Stimulated activated naive B cell treated with anti-CD40 and anti-IgM and Interleukin-4, amounts not matched to agents 10 μg/mL and 1 μg/mL and 100 μg/mL, for 72 hours (primary cell): Measurements from ENCODE around the gene CTSO.
"Not testable (repeated sequence)": the region's sequence is repeated elsewhere in the genome, so short reads cannot be mapped to it uniquely, and the experiment has no call there.

Experiments
- ATAC-seq, 2 donors: fragments of 150-1000 bp; cut with Tn5 transposase; replicated peaks; 2 replicates each; pipeline ENCODE4 v1.10.0; 2021; ENCODE audit warnings: moderate library complexity in 1 of 2
- DNase-seq: peaks from one replicate; pipeline ENCODE4 v3.0.0; 2021
- H3K27ac Mint-ChIP-seq: one replicate; pipeline ENCODE4 v1.8.0; 2022; ENCODE audit warnings: mild to moderate bottlenecking, mixed read lengths
- H3K27me3 Mint-ChIP-seq, 2 donors: one replicate each; pipeline ENCODE4 v1.8.0; 2022; ENCODE audit warnings: mixed read lengths in 2 of 2
- H3K36me3 Mint-ChIP-seq, 2 donors: one replicate each; pipeline ENCODE4 v1.8.0; 2022; ENCODE audit warnings: mixed read lengths in 2 of 2, mild to moderate bottlenecking in 1 of 2
- H3K4me1 Mint-ChIP-seq, 2 donors: one replicate each; pipeline ENCODE4 v1.8.0; 2022; ENCODE audit warnings: mixed read lengths in 2 of 2, mild to moderate bottlenecking in 1 of 2
- H3K4me3 Mint-ChIP-seq, 2 donors: one replicate each; pipeline ENCODE4 v1.8.0; 2022; ENCODE audit warnings: mild to moderate bottlenecking in 2 of 2, mixed read lengths in 2 of 2, moderate library complexity in 1 of 2
- H3K9me3 Mint-ChIP-seq, 2 donors: one replicate each; pipeline ENCODE4 v1.8.0; 2022; ENCODE audit warnings: mixed read lengths in 2 of 2, mild to moderate bottlenecking in 1 of 2

CTSO gene

DNA sequence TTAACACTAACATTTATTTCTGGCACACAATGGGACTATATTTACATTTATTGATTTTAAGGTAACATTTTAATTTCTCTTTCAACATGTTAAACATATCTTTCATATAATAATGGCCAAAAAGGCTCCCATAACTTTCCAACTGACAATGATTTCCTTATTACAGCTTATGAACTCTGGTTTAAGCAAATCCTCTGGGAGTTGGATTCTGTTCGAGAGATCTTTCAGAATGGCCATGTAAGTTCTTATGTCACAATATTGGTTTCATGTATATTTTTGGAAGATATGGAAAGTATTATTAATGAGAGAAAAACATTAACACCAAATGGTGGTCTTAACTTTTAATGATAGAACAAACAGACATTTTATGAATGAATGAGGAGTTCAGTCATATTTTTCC lies 46.1 kb downstream of the CTSO start:
- no peak for ATAC-seq
- DNase-seq = no peak
- Mint-ChIP-seq H3K9me3 (no peaks in the 10 kb centered on the region), H3K4me3 (no peak overlapping the region), H3K27ac (no peak overlapping the region), H3K36me3 (no peaks in the 10 kb centered on the region), H3K27me3 (peaks cover 0 to 8% of the 10 kb centered on the region in 2 donors), H3K4me1 (no peaks in the 10 kb centered on the region)

GRCh38 chr4:155906554-155907247 lies 47.0 kb downstream of the CTSO start:
- H3K27me3 Mint-ChIP-seq = peaks cover 0 to 8% of the 10 kb centered on the region in 2 donors
- no peaks in the 10 kb centered on the region for H3K9me3 Mint-ChIP-seq
- DNase-seq (no peak), ATAC-seq (no peak)
- no peaks in the 10 kb centered on the region for H3K36me3 Mint-ChIP-seq
- H3K27ac Mint-ChIP-seq = no peak overlapping the region
- H3K4me3 Mint-ChIP-seq = no peak overlapping the region
- no peaks in the 10 kb centered on the region for H3K4me1 Mint-ChIP-seq

- H3K27me3 Mint-ChIP-seq = peaks cover 0 to 4% of the 10 kb centered on the region in 2 donors
- H3K4me1 Mint-ChIP-seq = no peaks in the 10 kb centered on the region
- no peaks in the 10 kb centered on the region for H3K9me3 Mint-ChIP-seq
- no peaks in the 10 kb centered on the region for H3K36me3 Mint-ChIP-seq
- DNase-seq (no peak), ATAC-seq (no peak)
- no peak overlapping the region for H3K27ac Mint-ChIP-seq
- no peak overlapping the region for H3K4me3 Mint-ChIP-seq
Measured at GRCh38 chr4:155904331-155904730, 49.3 kb downstream of the CTSO start.

DNA sequence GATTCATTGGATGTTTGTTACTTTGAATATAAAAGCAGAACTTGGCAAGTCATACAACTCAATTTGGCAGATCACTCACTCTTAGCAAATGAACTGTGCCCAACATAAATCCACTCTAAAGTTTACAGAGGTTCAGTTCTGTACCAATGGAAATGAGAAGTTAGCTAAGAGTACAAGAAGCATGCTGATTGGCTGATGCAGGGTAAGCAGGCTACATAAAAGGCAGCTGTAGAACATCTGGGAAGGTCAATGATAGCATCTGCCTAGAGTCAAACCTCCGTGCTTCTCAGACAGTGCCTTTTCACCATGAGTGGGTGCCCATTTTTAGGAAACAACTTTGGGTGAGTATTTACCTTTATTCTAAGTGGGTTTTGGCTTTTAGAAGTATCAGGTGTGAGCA lies 50.2 kb downstream of the CTSO start, which contains the start of gene TDO2:
Gene TDO2 (plus strand): TSS at position 244 of the 400 bp plus-strand sequence. CDS start 63 bp downstream, at position 307.
- H3K4me1 Mint-ChIP-seq = no peaks in the 10 kb centered on the region
- H3K36me3 Mint-ChIP-seq = no peaks in the 10 kb centered on the region
- H3K27me3 Mint-ChIP-seq = peaks cover 0 to 4% of the 10 kb centered on the region in 2 donors
- peaks cover 1 to 4% of the 10 kb centered on the region in 2 donors for H3K9me3 Mint-ChIP-seq
- no peak for ATAC-seq
- no peak within 1 kb of the TSS for H3K4me3 Mint-ChIP-seq
- H3K27ac Mint-ChIP-seq = no peak within 1 kb of the TSS
- no peak for DNase-seq

DNA sequence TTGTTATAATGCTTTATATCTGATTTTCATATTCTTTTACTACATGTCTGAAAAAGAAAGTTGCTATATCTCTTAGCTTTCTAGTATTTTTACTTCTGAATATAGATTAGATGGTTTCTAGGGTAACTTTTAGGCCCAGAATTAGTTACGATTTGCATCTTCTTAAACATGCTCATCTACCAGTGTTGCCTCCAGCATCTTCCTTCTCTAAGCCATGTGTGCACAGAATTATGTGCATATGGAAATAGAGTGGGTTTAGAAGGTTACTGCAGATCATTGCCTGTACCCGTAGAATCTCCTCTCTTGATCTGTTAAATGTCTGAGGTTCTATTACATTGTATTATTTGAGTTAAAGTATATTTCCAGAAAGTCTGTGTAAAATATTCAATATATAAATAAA lies 52.7 kb downstream of the CTSO start:
- Mint-ChIP-seq H3K27ac (no peak overlapping the region), H3K4me3 (no peak overlapping the region), H3K27me3 (peaks cover 0 to 4% of the 10 kb centered on the region in 2 donors), H3K36me3 (no peaks in the 10 kb centered on the region), H3K4me1 (no peaks in the 10 kb centered on the region), H3K9me3 (peaks cover 9 to 11% of the 10 kb centered on the region in 2 donors)
- DNase-seq (no peak), ATAC-seq (no peak)

DNA sequence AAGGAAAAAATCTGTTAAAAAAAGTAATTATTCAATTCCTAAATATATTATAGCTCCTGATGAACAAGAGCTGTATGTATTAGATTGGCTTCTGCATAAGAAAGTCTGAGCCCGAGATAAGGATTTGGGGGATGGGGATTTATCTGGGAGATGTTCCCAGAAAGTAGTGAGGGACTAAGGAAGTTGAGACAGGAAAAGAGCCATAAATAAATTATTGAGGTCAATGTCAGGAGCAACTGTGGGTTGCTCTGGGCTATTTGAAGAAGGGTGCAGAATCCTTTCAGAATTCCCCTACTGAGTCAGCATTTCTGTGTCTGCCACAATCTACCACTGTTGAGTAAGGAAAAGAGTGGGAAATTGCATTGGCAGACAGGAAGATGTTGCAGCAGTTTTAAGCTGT lies 53.3 kb downstream of the CTSO start:
- ATAC-seq (no peak), DNase-seq (no peak)
- H3K9me3 Mint-ChIP-seq = peaks cover 11 to 13% of the 10 kb centered on the region in 2 donors
- H3K36me3 Mint-ChIP-seq = no peaks in the 10 kb centered on the region
- H3K27me3 Mint-ChIP-seq = peaks cover 0 to 4% of the 10 kb centered on the region in 2 donors
- H3K4me1 Mint-ChIP-seq = no peaks in the 10 kb centered on the region
- H3K27ac Mint-ChIP-seq = no peak overlapping the region
- H3K4me3 Mint-ChIP-seq = no peak overlapping the region

GRCh38 chr4:155899891-155900290 lies 53.8 kb downstream of the CTSO start:
- no peaks in the 10 kb centered on the region for H3K36me3 Mint-ChIP-seq
- DNase-seq = no peak
- H3K9me3 Mint-ChIP-seq = peaks cover 12 to 15% of the 10 kb centered on the region in 2 donors
- ATAC-seq = no peak
- H3K27me3 Mint-ChIP-seq = peaks cover 0 to 4% of the 10 kb centered on the region in 2 donors
- H3K27ac Mint-ChIP-seq = no peak overlapping the region
- no peaks in the 10 kb centered on the region for H3K4me1 Mint-ChIP-seq
- H3K4me3 Mint-ChIP-seq = no peak overlapping the region

DNA sequence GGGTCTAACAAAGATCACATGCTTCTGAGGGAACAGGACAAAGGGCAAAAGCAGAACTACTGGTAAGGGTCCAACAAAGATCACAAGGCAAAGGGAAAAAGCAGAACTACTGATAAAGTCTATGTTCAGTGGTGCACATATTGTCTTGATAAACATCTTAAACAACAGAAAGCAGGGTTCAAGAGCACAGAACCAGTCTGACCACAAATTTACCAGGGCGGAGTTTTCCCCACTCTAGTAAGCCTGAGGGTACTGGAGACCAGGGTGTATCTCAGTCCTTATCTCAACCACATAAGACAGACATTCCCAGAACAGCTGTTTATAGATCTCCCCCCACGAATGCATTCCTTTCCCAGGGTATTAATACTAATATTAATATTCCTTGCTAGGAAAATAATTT lies 55.3 kb downstream of the CTSO start:
- not testable (repeated sequence) for DNase-seq, H3K4me1 Mint-ChIP-seq, H3K27ac Mint-ChIP-seq, H3K36me3 Mint-ChIP-seq, H3K27me3 Mint-ChIP-seq, H3K4me3 Mint-ChIP-seq, ATAC-seq
- peaks cover 13 to 15% of the 10 kb centered on the region in 2 donors for H3K9me3 Mint-ChIP-seq

DNA sequence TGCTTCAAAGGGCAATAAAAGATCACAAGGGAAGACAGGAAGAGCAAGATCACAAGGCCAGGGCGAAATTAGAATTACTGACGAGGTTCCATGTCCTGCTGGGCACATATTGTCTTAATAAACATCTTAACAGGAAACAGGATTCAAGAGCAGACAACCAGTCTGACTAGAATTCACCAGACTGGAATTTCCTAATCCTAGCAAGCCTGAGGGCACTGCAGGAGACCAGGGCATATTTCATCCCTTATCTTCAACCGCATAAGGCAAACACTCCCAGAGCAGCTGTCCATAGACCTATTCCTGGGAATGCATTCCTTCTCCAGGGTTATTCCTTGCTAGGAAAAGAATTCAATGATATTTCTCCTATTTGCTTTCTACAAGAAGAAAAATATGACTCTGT lies 62.6 kb downstream of the CTSO start:
- Mint-ChIP-seq H3K27ac (no peak overlapping the region), H3K36me3 (no peaks in the 10 kb centered on the region), H3K9me3 (peaks cover 4% of the 10 kb centered on the region in 2 donors), H3K4me3 (no peak overlapping the region), H3K4me1 (no peaks in the 10 kb centered on the region), H3K27me3 (peaks cover 5 to 6% of the 10 kb centered on the region in 2 donors)
- ATAC-seq (no peak), DNase-seq (no peak)

DNA sequence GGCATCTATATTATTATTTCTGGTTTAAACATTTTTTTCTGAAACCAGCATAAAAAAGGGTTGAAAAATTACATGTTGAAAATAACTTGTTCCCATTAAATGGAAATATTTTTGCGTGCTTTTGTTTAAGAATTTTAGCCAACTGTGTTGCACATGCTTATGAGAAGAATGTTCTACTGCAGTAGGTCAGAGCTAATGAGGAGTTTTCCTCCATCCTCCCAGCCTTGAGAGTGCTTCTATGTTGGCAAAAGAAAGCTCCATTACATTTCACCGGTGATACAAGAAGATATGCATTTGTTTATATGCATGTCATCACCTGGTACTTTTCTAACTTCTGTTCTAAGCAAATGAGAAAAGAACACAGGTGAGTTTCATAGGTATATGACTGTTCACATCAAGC lies 63.7 kb downstream of the CTSO start:
- Mint-ChIP-seq H3K9me3 (peaks cover 0 to 1% of the 10 kb centered on the region in 2 donors), H3K4me3 (no peak overlapping the region), H3K36me3 (no peaks in the 10 kb centered on the region), H3K27ac (no peak overlapping the region), H3K4me1 (no peaks in the 10 kb centered on the region), H3K27me3 (peaks cover 5 to 6% of the 10 kb centered on the region in 2 donors)
- DNase-seq (no peak), ATAC-seq (no peak)

DNA sequence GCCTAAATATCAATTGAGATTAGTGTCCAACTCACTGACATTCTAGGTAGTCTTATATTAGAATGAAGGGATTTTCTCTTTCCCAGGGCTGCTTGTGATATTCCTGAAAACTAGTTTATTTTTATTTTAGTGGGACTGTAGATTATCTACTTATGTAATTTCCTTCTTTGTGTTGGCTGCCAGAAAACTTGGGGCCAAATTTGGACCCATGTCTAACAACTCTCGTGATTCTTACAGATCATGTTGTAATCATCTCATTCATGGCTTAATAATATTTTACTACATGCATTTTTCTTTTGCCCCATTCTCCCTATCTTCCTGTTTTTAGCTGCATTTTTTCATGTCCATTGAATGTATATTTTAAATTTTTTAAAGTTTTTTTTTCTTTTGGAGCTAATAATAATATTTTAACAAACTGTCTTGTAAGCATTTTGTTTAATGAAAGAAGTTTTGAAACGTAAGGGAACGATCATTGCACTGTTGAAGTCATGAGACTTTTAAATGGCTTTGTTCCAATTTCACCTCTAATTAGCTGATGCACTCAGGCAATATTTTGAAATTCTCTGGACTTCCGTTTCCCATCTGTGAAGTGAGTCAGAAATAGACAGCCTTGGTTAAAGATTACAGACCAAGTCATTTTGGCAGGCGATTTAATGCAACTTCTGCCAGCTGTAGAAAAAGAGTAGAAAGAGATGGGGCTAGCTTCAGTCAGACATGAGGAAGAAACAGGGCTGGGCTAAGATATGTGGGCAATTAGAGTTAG lies 64.5 kb downstream of the CTSO start:
- Mint-ChIP-seq H3K9me3 (peaks cover 0 to under 1% of the 10 kb centered on the region in 2 donors), H3K4me3 (no peak overlapping the region), H3K27ac (no peak overlapping the region)

DNA sequence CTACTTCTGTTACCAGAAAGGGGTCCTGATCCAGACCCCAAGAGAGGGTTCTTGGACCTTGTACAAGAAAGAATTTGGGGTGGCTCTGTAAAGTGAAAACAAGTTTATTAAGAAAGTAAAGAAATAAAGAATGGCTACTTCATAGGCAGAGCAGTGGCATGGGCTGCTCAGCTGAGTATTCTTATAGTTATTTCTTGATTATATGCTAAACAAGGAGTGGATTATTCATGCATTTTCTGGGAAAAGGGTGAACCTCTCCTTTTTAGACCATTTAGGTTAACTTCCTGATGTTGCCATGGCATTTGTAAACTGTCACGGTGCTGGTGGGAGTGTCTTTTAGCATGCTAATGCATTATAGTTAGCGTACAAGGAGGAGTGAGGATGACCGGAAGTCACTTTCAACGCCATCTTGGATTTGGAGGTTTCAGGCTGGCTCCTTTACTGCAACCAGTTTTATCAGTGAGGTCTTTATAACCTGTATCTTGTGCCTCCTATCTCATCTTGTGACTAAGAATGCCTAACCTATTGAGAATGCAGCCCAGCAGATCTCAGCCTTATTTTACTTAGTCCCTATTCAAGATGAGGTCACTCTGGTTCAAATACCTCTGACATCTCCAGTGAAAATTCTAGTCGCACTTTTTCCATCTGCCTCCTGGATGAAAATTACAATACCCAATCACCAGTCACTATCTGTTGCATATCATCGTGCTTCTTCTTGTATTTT lies 65.7 kb downstream of the CTSO start:
- peaks cover 0 to 3% of the 10 kb centered on the region in 2 donors for H3K9me3 Mint-ChIP-seq
- ATAC-seq (no peak), DNase-seq (no peak)
- H3K4me3 Mint-ChIP-seq = no peak overlapping the region
- peaks cover 5 to 6% of the 10 kb centered on the region in 2 donors for H3K27me3 Mint-ChIP-seq
- no peaks in the 10 kb centered on the region for H3K4me1 Mint-ChIP-seq
- H3K27ac Mint-ChIP-seq = no peak overlapping the region
- H3K36me3 Mint-ChIP-seq = no peaks in the 10 kb centered on the region

More for the DNA sequence above, 64.5 kb downstream of the CTSO start:
- Mint-ChIP-seq H3K27me3 (peaks cover 5 to 6% of the 10 kb centered on the region in 2 donors), H3K4me1 (no peaks in the 10 kb centered on the region), H3K36me3 (no peaks in the 10 kb centered on the region)
- no peak for ATAC-seq
- DNase-seq = no peak

DNA sequence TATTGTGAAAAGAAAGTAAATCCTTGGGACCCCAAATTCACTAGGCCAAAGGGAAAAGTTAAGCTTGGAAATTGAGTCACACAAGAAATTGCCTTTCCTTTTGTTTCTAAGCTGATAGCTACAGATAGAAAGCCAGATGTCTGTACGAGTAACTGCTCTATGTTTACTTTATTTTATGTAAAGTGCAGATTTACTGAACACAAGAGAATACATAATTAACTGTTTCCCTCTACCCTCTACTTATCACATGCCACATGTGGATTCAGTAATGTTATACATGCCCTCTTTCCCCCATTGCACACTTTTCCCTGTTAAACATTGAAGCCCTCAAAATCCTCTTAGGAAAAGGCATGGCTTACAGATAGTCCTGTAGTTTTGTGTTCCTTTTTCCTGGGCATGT lies 66.6 kb downstream of the CTSO start:
- no peak for DNase-seq
- peaks cover 0 to 3% of the 10 kb centered on the region in 2 donors for H3K9me3 Mint-ChIP-seq
- H3K4me3 Mint-ChIP-seq = no peak overlapping the region
- H3K4me1 Mint-ChIP-seq = no peaks in the 10 kb centered on the region
- no peak for ATAC-seq
- no peak overlapping the region for H3K27ac Mint-ChIP-seq
- H3K27me3 Mint-ChIP-seq = peaks cover 0 to 2% of the 10 kb centered on the region in 2 donors
- no peaks in the 10 kb centered on the region for H3K36me3 Mint-ChIP-seq

DNA sequence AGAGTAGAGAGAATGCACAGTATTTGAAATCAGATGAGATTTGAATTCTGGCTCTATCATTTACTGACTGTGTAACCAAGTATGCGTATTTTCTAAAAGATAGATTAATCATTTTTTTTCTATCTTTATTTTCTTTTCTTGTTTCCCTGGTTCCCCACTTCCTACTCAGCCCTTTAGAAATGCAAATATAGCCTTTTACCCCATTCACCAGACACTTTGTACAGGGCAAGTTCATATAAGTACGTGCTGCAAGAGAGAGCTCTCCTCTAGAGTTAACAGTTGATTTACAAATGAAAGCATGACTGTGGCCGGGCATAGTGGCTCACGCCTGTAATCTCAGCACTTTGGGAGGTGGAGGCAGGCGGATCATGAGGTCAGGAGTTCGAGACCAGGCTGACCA lies 68.0 kb downstream of the CTSO start:
- peaks cover 0 to 3% of the 10 kb centered on the region in 2 donors for H3K9me3 Mint-ChIP-seq
- H3K27ac Mint-ChIP-seq = no peak overlapping the region
- DNase-seq = no peak
- H3K4me1 Mint-ChIP-seq = no peaks in the 10 kb centered on the region
- H3K4me3 Mint-ChIP-seq = no peak overlapping the region
- no peaks in the 10 kb centered on the region for H3K27me3 Mint-ChIP-seq
- ATAC-seq = no peak
- H3K36me3 Mint-ChIP-seq = no peaks in the 10 kb centered on the region
